Measurements from ENCODE around the gene AK4.

DNA sequence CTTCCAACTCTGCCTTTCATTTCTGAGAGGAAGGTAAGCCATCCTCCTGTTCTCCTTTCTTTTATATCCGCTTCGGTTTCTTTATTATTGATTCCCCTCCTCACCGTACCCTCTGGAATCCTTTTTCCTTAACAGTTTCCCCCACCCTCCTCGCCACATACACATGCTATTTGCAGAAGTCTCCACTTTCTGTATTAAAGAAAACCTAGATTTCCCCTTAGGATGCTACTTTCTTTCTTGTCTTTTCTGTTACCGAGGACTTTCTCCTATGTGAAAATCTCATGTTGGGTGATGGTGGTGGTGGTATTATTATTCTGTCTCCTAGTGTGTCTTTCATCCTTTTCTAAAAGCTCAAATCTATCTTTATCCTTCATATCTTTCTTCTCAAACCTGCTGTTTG lies 62.3 kb downstream of the AK4 start:
- TF ChIP-seq CTCF (IDR thresholded peaks at IDR 0.05; ENCODE audit: insufficient read depth, low read length, poor library complexity, severe bottlenecking) (no peak), EZH2phosphoT487 (conservative IDR thresholded peaks at IDR 0.05; ENCODE audit: low read length) (no peak)

All from SU-DHL-6 (cell line).